WTC11 (cell line): Measurements from ENCODE around the gene PDE4B. TPM values are rescaled to one million over a fixed set of nuclear protein-coding genes. Genes with fewer than 3 reads are reported as not detected.

Experiments
- ATAC-seq: fragments of 200-7000 bp; cut with Tn5 transposase; 2 replicates; pipeline ENCODE4 v1.10.0; 2021; ENCODE audit warnings: mild to moderate bottlenecking, moderate library complexity
- CTCF ChIA-PET: fragments of 300-600 bp; sonication (Branson Sonifier 250); formaldehyde crosslinking; loops from one replicate; lab custom pipeline; 2021; ENCODE audit warnings: antibody characterized with exemption; lab: Charles Lee
- POLR2A ChIA-PET: fragments of 350-600 bp; sonication (Branson Sonifier 250); formaldehyde crosslinking; loops from one replicate; lab custom pipeline; 2021; ENCODE audit warnings: antibody characterized with exemption; lab: Charles Lee
- DNase-seq: peaks from one replicate; pipeline ENCODE4 v3.0.0; 2021; ENCODE audit warnings: low spot score
- H3K27ac Mint-ChIP-seq: 2 replicates; pipeline ENCODE4 v1.8.0; 2021; ENCODE audit warnings: mixed read lengths
- H3K27me3 Mint-ChIP-seq: 2 replicates; pipeline ENCODE4 v1.8.0; 2021; ENCODE audit warnings: low read depth, mild to moderate bottlenecking, moderate library complexity, mixed read lengths
- H3K36me3 Mint-ChIP-seq: 2 replicates; pipeline ENCODE4 v1.8.0; 2021; ENCODE audit warnings: mixed read lengths
- H3K4me1 Mint-ChIP-seq: 2 replicates; pipeline ENCODE4 v1.8.0; 2022; ENCODE audit warnings: mixed read lengths
- H3K4me3 Mint-ChIP-seq: 2 replicates; pipeline ENCODE4 v1.8.0; 2021; ENCODE audit warnings: mild to moderate bottlenecking, moderate library complexity, mixed read lengths
- H3K9me3 Mint-ChIP-seq: 2 replicates; pipeline ENCODE4 v1.8.0; 2021; ENCODE audit warnings: mixed read lengths
- CBFB ChIP-seq: sonication (generic); formaldehyde crosslinking; IDR thresholded peaks from 2 replicates; pipeline ENCODE4 v1.8.1; 2022; ENCODE audit warnings: mild to moderate bottlenecking, low read depth, missing genetic modification reagents
- CREB1 ChIP-seq: sonication (generic); formaldehyde crosslinking; IDR thresholded peaks from 2 replicates; pipeline ENCODE4 v1.8.0; 2023; ENCODE audit warnings: mild to moderate bottlenecking, missing genetic modification reagents
- FOXK1 ChIP-seq: sonication (generic); formaldehyde crosslinking; IDR thresholded peaks from 2 replicates; pipeline ENCODE4 v1.8.0; 2022; ENCODE audit warnings: mild to moderate bottlenecking, moderate library complexity, missing genetic modification reagents
- FOXP1 ChIP-seq: sonication (generic); formaldehyde crosslinking; IDR thresholded peaks from 2 replicates; pipeline ENCODE4 v1.8.0; 2022; ENCODE audit warnings: missing genetic modification reagents, mild to moderate bottlenecking, moderate library complexity, borderline replicate concordance
- GABPB1 ChIP-seq: sonication (generic); formaldehyde crosslinking; IDR thresholded peaks from 2 replicates; pipeline ENCODE4 v1.8.1; 2023; ENCODE audit warnings: mild to moderate bottlenecking, missing genetic modification reagents
- IRF2 ChIP-seq: sonication (generic); formaldehyde crosslinking; IDR thresholded peaks from 2 replicates; pipeline ENCODE4 v1.8.0; 2022; ENCODE audit warnings: low read depth, missing genetic modification reagents, borderline replicate concordance
- MXD4 ChIP-seq: fragments of 250-450 bp; sonication (Bioruptor Pico); IDR thresholded peaks from 2 replicates; pipeline ENCODE4 v1.8.0; 2021; ENCODE audit warnings: mild to moderate bottlenecking, moderate library complexity, borderline replicate concordance
- NFYB ChIP-seq: sonication (generic); formaldehyde crosslinking; conservative IDR thresholded peaks from 2 replicates; pipeline ENCODE4 v1.8.0; 2022; ENCODE audit warnings: low read depth, missing genetic modification reagents
- NR3C1 ChIP-seq: sonication (generic); formaldehyde crosslinking; conservative IDR thresholded peaks from 2 replicates; pipeline ENCODE4 v1.8.1; 2023; ENCODE audit warnings: low read depth, mild to moderate bottlenecking, missing genetic modification reagents
- PRRX2 ChIP-seq: fragments of 250-450 bp; sonication (Bioruptor Pico); IDR thresholded peaks from 2 replicates; pipeline ENCODE4 v1.8.0; 2021; ENCODE audit warnings: mild to moderate bottlenecking
- RORB ChIP-seq: fragments of 250-450 bp; sonication (Bioruptor Pico); IDR thresholded peaks from 2 replicates; pipeline ENCODE4 v1.9.0; 2021; ENCODE audit warnings: mild to moderate bottlenecking
- TCF7 ChIP-seq: sonication (generic); formaldehyde crosslinking; IDR thresholded peaks from 2 replicates; pipeline ENCODE4 v1.8.0; 2022; ENCODE audit warnings: mild to moderate bottlenecking, low read depth, missing genetic modification reagents, moderate library complexity
- TEAD1 ChIP-seq: sonication (generic); formaldehyde crosslinking; IDR thresholded peaks from 2 replicates; pipeline ENCODE4 v1.8.0; 2022; ENCODE audit warnings: mild to moderate bottlenecking, missing genetic modification reagents
- ZBTB21 ChIP-seq: sonication (generic); formaldehyde crosslinking; IDR thresholded peaks from 2 replicates; pipeline ENCODE4 v1.8.1; 2023; ENCODE audit warnings: mild to moderate bottlenecking, missing genetic modification reagents, borderline replicate concordance
- ZNF219 ChIP-seq: sonication (generic); formaldehyde crosslinking; IDR thresholded peaks from 2 replicates; pipeline ENCODE4 v1.8.0; 2023; ENCODE audit warnings: missing genetic modification reagents, mild to moderate bottlenecking, borderline replicate concordance
- ZNF416 ChIP-seq: fragments of 250-450 bp; sonication (Bioruptor Pico); IDR thresholded peaks from 2 replicates; pipeline ENCODE4 v1.9.0; 2021; ENCODE audit warnings: mild to moderate bottlenecking, inconsistent platforms
- total RNA-seq: library from RNA; stranded (reverse); gene quantifications from 3 replicates; pipeline ENCODE4 v1.2.3, GENCODE V29; 2021
- TF ChIP-seq, protein P1 (sequence below): sonication (generic); formaldehyde crosslinking; conservative IDR thresholded peaks from 2 replicates; pipeline ENCODE4 v1.8.1; 2022; ENCODE audit warnings: mild to moderate bottlenecking, missing genetic modification reagents
- TF ChIP-seq, protein P2 (sequence below): sonication (generic); formaldehyde crosslinking; IDR thresholded peaks from 2 replicates; pipeline ENCODE4 v1.8.1; 2023; ENCODE audit warnings: mild to moderate bottlenecking, missing genetic modification reagents, moderate library complexity
- TF ChIP-seq, protein P3 (sequence below): sonication (generic); formaldehyde crosslinking; IDR thresholded peaks from 2 replicates; pipeline ENCODE4 v1.8.0; 2023; ENCODE audit warnings: missing genetic modification reagents
- TF ChIP-seq, protein P4 (sequence below): sonication (generic); formaldehyde crosslinking; IDR thresholded peaks from 2 replicates; pipeline ENCODE4 v1.8.1; 2023; ENCODE audit warnings: mild to moderate bottlenecking, missing genetic modification reagents, moderate library complexity
- TF ChIP-seq, protein P5 (sequence below): sonication (generic); formaldehyde crosslinking; IDR thresholded peaks from 2 replicates; pipeline ENCODE4 v1.8.1; 2022; ENCODE audit warnings: missing genetic modification reagents, borderline replicate concordance
- TF ChIP-seq, protein P6 (sequence below): sonication (generic); formaldehyde crosslinking; IDR thresholded peaks from 2 replicates; pipeline ENCODE4 v1.8.0; 2022; ENCODE audit warnings: mild to moderate bottlenecking, missing genetic modification reagents

The PDE4B gene
- total RNA-seq, 1 experiment from 2014 or later: 8.0 TPM

DNA sequence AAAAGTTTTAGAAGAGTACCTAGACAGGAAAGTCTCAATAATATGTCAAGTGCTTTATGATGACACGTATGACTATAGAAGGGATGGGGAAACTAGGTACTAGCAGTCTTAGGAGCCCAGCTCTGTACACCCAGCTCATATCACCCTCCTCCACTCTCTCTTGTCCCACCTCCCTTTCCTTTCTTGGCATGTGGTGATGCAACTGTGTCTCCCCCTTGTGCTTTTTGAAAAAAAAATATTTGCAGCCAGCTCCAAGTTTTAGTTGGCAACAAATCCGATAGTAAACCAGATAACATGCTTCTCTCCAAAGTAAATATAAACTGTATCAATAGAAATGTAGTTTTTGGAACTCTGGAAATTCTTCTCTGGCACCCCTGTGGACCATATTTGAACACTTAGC is 280.7 kb downstream of the PDE4B start:
- CTCF ChIA-PET: no interaction called here
- H3K36me3 Mint-ChIP-seq: no peaks in the 10 kb centered on the region

DNA sequence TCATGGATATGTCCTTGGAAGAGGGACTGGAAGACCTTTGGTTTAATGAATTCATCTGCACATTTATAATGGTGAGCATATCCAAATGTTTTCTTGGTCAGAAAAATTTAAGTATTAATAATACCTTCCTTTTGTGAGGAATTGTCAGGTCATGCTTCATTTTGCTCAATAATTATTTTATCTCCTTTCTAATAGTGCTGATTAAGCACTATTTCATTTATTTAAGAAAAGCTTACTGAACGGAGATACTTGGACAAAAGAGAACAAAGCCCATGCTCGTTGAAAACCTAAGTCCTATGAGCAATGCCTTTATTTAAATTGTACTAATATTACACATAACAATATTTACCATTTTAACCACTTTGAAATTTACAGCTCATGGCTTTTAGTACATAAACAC is 281.5 kb downstream of the PDE4B start:
- no peaks in the 10 kb centered on the region for H3K36me3 Mint-ChIP-seq
- H3K4me3 Mint-ChIP-seq: no peak overlapping the region
- ATAC-seq (no peak), DNase-seq (no peak)
- TF ChIP-seq, protein P1, sequence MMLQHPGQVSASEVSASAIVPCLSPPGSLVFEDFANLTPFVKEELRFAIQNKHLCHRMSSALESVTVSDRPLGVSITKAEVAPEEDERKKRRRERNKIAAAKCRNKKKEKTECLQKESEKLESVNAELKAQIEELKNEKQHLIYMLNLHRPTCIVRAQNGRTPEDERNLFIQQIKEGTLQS: no peak
- H3K27me3 Mint-ChIP-seq: no peaks in the 10 kb centered on the region
- no peaks in the 10 kb centered on the region for H3K9me3 Mint-ChIP-seq
- no peak overlapping the region for H3K27ac Mint-ChIP-seq
- ChIA-PET CTCF (no interaction called here), POLR2A (no interaction called here)
- H3K4me1 Mint-ChIP-seq: peaks cover 4% of the 10 kb centered on the region; the same call in 1 of the 2 replicates

More for the DNA sequence above, 280.7 kb downstream of the PDE4B start:
- POLR2A ChIA-PET: no interaction called here
- ATAC-seq: no peak
- H3K4me1 Mint-ChIP-seq: peaks cover 4% of the 10 kb centered on the region; the same call in 1 of the 2 replicates
- TF ChIP-seq, protein P2, sequence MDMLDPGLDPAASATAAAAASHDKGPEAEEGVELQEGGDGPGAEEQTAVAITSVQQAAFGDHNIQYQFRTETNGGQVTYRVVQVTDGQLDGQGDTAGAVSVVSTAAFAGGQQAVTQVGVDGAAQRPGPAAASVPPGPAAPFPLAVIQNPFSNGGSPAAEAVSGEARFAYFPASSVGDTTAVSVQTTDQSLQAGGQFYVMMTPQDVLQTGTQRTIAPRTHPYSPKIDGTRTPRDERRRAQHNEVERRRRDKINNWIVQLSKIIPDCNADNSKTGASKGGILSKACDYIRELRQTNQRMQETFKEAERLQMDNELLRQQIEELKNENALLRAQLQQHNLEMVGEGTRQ (CRISPR knock-in tag): no peak
- TF ChIP-seq, protein P3, sequence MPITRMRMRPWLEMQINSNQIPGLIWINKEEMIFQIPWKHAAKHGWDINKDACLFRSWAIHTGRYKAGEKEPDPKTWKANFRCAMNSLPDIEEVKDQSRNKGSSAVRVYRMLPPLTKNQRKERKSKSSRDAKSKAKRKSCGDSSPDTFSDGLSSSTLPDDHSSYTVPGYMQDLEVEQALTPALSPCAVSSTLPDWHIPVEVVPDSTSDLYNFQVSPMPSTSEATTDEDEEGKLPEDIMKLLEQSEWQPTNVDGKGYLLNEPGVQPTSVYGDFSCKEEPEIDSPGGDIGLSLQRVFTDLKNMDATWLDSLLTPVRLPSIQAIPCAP (CRISPR knock-in tag): no peak
- TF ChIP-seq GABPB1: no peak
- TF ChIP-seq IRF2 (CRISPR knock-in tag): no peak
- TF ChIP-seq, protein P4, sequence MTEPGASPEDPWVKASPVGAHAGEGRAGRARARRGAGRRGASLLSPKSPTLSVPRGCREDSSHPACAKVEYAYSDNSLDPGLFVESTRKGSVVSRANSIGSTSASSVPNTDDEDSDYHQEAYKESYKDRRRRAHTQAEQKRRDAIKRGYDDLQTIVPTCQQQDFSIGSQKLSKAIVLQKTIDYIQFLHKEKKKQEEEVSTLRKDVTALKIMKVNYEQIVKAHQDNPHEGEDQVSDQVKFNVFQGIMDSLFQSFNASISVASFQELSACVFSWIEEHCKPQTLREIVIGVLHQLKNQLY (CRISPR knock-in tag): no peak
- no peak for TF ChIP-seq RORB (CRISPR knock-in tag)
- TF ChIP-seq, protein P5, sequence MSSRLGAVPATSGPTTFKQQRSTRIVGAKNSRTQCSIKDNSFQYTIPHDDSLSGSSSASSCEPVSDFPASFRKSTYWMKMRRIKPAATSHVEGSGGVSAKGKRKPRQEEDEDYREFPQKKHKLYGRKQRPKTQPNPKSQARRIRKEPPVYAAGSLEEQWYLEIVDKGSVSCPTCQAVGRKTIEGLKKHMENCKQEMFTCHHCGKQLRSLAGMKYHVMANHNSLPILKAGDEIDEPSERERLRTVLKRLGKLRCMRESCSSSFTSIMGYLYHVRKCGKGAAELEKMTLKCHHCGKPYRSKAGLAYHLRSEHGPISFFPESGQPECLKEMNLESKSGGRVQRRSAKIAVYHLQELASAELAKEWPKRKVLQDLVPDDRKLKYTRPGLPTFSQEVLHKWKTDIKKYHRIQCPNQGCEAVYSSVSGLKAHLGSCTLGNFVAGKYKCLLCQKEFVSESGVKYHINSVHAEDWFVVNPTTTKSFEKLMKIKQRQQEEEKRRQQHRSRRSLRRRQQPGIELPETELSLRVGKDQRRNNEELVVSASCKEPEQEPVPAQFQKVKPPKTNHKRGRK (CRISPR knock-in tag): no peak
- no peaks in the 10 kb centered on the region for H3K27me3 Mint-ChIP-seq
- H3K4me3 Mint-ChIP-seq: no peak overlapping the region
- no peak overlapping the region for H3K27ac Mint-ChIP-seq
- DNase-seq: no peak
- no peaks in the 10 kb centered on the region for H3K9me3 Mint-ChIP-seq

DNA sequence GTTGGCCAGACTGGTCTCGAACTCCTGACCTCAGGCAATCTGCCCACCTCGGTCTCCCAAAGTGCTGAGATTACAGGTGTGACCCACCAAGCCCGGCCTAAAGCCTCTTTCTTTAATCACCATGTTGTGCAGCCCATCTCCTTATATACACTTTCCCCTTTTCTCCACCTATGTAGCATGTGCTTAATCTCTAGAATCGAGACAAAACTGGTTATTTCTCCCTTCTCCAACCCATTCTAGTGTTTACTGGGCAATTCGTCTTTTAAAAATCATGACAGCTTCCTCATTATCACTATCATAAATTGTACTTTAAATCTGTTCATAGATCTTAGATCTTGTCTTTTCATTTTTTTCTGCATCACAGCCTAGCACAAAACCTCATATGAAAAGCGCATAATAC is 285.7 kb downstream of the PDE4B start:
- H3K4me3 Mint-ChIP-seq: no peak overlapping the region
- ChIA-PET CTCF (no interaction called here), POLR2A (no interaction called here)
- peaks cover 4% of the 10 kb centered on the region; the same call in 1 of the 2 replicates for H3K4me1 Mint-ChIP-seq
- DNase-seq (no peak), ATAC-seq (no peak)
- no peaks in the 10 kb centered on the region; the same call in 1 of the 2 replicates for H3K27me3 Mint-ChIP-seq
- no peaks in the 10 kb centered on the region for H3K36me3 Mint-ChIP-seq
- H3K27ac Mint-ChIP-seq: no peak overlapping the region
- no peaks in the 10 kb centered on the region for H3K9me3 Mint-ChIP-seq
- TF ChIP-seq ZNF416 (CRISPR knock-in tag): no peak
- TF ChIP-seq NFYB (CRISPR knock-in tag): no peak
- no peak for TF ChIP-seq TCF7
- TF ChIP-seq FOXP1: no peak
- TF ChIP-seq MXD4 (CRISPR knock-in tag): no peak
- no peak for TF ChIP-seq RORB (CRISPR knock-in tag)
- TF ChIP-seq, protein P5 (CRISPR knock-in tag): no peak
- TF ChIP-seq TEAD1 (CRISPR knock-in tag): no peak
- TF ChIP-seq, protein P2 (CRISPR knock-in tag): no peak
- TF ChIP-seq FOXK1: no peak
- TF ChIP-seq CBFB: no peak
- TF ChIP-seq CREB1: no peak
- no peak for TF ChIP-seq PRRX2 (CRISPR knock-in tag)
- TF ChIP-seq, protein P6, sequence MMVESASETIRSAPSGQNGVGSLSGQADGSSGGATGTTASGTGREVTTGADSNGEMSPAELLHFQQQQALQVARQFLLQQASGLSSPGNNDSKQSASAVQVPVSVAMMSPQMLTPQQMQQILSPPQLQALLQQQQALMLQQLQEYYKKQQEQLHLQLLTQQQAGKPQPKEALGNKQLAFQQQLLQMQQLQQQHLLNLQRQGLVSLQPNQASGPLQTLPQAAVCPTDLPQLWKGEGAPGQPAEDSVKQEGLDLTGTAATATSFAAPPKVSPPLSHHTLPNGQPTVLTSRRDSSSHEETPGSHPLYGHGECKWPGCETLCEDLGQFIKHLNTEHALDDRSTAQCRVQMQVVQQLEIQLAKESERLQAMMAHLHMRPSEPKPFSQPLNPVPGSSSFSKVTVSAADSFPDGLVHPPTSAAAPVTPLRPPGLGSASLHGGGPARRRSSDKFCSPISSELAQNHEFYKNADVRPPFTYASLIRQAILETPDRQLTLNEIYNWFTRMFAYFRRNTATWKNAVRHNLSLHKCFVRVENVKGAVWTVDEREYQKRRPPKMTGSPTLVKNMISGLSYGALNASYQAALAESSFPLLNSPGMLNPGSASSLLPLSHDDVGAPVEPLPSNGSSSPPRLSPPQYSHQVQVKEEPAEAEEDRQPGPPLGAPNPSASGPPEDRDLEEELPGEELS (CRISPR knock-in tag): no peak
- TF ChIP-seq ZNF219 (CRISPR knock-in tag): no peak
- no peak for TF ChIP-seq NR3C1 (CRISPR knock-in tag)
- TF ChIP-seq ZBTB21: no peak
